Sigmoid colon (tissue), 7 donors: ENCODE measurements around the gene FIGNL2. TPM values are rescaled to one million over a fixed set of nuclear protein-coding genes. Genes with fewer than 3 reads are reported as not detected.

Experiments used
- DNase-seq: peaks from one replicate; pipeline ENCODE4 v3.0.0-alpha.2; 2019
- H3K27ac ChIP-seq, 4 donors: fragments of 200-600 bp; sonication (generic); one replicate each; pipeline ENCODE4 v1.5.1; 2016 to 2019; ENCODE audit warnings: mild to moderate bottlenecking in 1 of 4
- H3K27me3 ChIP-seq, 3 donors: fragments of 200-600 bp; sonication (generic); one replicate each; pipeline ENCODE4 v1.5.1; 2019; ENCODE audit warnings: mild to moderate bottlenecking in 1 of 3
- H3K36me3 ChIP-seq, 4 donors: fragments of 200-600 bp; sonication (generic); one replicate each; pipeline ENCODE4 v1.5.1; 2016 to 2019
- H3K4me1 ChIP-seq, 4 donors: fragments of 200-600 bp; sonication (generic); one replicate each; pipeline ENCODE4 v1.5.1; 2017 to 2019
- H3K4me3 ChIP-seq, 4 donors: fragments of 200-600 bp; sonication (generic); one replicate each; pipeline ENCODE4 v1.5.1; 2017 to 2019; ENCODE audit warnings: mild to moderate bottlenecking in 2 of 4, moderate library complexity in 1 of 4
- H3K9me3 ChIP-seq, 4 donors: fragments of 200-600 bp in 3 of 4; sonication (generic) in 3 of 4; one replicate each; pipeline versions ENCODE4 v1.5.1 to v1.6.1; 2013 to 2019
- EP300 ChIP-seq, 4 donors: sonication (generic); formaldehyde crosslinking; IDR thresholded peaks; one replicate each; pipeline ENCODE4 v1.6.1; 2017; ENCODE audit warnings: antibody characterized with exemption in 4 of 4
- POLR2A ChIP-seq, 2 donors: fragments of 450-650 bp; IDR thresholded peaks; one replicate each; pipeline ENCODE4 v1.6.1; 2016; ENCODE audit warnings: antibody characterized with exemption in 2 of 2, mild to moderate bottlenecking in 2 of 2, moderate library complexity in 2 of 2
- POLR2AphosphoS5 ChIP-seq, 4 donors: sonication (generic); formaldehyde crosslinking; IDR thresholded peaks; one replicate each; pipeline ENCODE4 v1.6.1; 2017; ENCODE audit warnings: antibody characterized with exemption in 4 of 4
- WGBS, 2 donors: extraction: QIAGEN DNeasy Blood & Tissue Kit; methylation state at CpG; one replicate each; pipeline ENCODE4 v1.1.7; 2013; 5-methylcytosine and 5-hydroxymethylcytosine counted together
- intact Hi-C: fragments of 100-400 bp; cut with DNase I; formaldehyde crosslinking; loops from one replicate; pipeline ENCODE4 v1.15.1; 2023
- polyA plus RNA-seq, 3 donors: library from polyadenylated mRNA; stranded (reverse); fragments of 200-250 nt; gene quantifications; one replicate each; pipeline ENCODE4 v1.2.3, GENCODE V29; 2013
- total RNA-seq, 4 donors: library from RNA; depleted of rRNA; stranded (reverse); fragments of >200 nt; gene quantifications; one replicate each; pipeline ENCODE4 v1.1.0, GENCODE V29; 2016
- TF ChIP-seq, protein P1 (sequence below), 4 experiments: fragments of 450-650 bp in 3 of 4; fragments of 200-600 bp in 1 of 4; IDR thresholded peaks; one replicate each; pipeline ENCODE4 v1.5.1; 2016 to 2019; ENCODE audit warnings: antibody characterized with exemption in 4 of 4, mild to moderate bottlenecking in 3 of 4, moderate library complexity in 2 of 4
- donor health status: healthy with polysubstance abuse.
- donor health status: Bipolar disorder and iron deficiency.
- donor health status: healthy.

Gene FIGNL2
- total and polyA plus RNA-seq, 7 donors: 0.28 to 0.36 (median 0.36) TPM; not detected in 4

DNA sequence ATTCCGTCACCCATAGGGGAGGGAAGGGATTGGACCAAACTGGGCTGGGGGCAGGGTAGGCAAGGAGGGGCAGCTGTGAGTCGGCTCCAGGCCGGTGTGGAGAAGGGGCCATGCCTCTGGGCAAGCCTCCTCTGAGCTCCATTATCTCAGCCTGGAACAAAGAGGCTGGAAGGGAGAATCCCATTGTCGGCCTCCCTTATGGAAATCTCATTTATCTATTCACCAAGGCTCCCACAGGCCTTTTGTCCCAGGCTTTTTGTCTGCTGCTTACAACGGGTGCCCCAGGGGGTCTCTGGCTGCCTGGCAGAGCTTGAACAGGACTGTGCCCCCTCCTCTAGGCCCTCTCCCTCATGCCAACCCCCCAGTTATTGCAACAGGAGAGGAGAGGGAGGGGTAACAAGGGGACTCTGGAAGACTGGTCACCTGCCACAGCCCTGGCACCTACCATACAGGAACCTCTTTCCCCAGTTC is 19.5 kb downstream of the FIGNL2 start:
- DNase-seq: no peak
- H3K36me3 ChIP-seq: no peaks in the 10 kb centered on the region
- TF ChIP-seq POLR2AphosphoS5 (IDR thresholded peaks at IDR 0.05): no peak
- TF ChIP-seq, protein P1, sequence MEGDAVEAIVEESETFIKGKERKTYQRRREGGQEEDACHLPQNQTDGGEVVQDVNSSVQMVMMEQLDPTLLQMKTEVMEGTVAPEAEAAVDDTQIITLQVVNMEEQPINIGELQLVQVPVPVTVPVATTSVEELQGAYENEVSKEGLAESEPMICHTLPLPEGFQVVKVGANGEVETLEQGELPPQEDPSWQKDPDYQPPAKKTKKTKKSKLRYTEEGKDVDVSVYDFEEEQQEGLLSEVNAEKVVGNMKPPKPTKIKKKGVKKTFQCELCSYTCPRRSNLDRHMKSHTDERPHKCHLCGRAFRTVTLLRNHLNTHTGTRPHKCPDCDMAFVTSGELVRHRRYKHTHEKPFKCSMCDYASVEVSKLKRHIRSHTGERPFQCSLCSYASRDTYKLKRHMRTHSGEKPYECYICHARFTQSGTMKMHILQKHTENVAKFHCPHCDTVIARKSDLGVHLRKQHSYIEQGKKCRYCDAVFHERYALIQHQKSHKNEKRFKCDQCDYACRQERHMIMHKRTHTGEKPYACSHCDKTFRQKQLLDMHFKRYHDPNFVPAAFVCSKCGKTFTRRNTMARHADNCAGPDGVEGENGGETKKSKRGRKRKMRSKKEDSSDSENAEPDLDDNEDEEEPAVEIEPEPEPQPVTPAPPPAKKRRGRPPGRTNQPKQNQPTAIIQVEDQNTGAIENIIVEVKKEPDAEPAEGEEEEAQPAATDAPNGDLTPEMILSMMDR (IDR thresholded peaks at IDR 0.05): no peak
- TF ChIP-seq EP300 (IDR thresholded peaks at IDR 0.05): no peak
- TF ChIP-seq POLR2A (IDR thresholded peaks at IDR 0.05): no peak
- no peak overlapping the region for H3K4me3 ChIP-seq
- H3K9me3 ChIP-seq: no peaks in the 10 kb centered on the region
- 91 to 94% methylated on average over 5 of the region's 5 CpGs for WGBS, 2 donors
- H3K4me1 ChIP-seq: no peaks in the 10 kb centered on the region
- H3K27ac ChIP-seq: no peak overlapping the region
- intact Hi-C loops: no loop called here
- H3K27me3 ChIP-seq: peaks cover 0 to 3% (median 0%) of the 10 kb centered on the region in 3 donors

DNA sequence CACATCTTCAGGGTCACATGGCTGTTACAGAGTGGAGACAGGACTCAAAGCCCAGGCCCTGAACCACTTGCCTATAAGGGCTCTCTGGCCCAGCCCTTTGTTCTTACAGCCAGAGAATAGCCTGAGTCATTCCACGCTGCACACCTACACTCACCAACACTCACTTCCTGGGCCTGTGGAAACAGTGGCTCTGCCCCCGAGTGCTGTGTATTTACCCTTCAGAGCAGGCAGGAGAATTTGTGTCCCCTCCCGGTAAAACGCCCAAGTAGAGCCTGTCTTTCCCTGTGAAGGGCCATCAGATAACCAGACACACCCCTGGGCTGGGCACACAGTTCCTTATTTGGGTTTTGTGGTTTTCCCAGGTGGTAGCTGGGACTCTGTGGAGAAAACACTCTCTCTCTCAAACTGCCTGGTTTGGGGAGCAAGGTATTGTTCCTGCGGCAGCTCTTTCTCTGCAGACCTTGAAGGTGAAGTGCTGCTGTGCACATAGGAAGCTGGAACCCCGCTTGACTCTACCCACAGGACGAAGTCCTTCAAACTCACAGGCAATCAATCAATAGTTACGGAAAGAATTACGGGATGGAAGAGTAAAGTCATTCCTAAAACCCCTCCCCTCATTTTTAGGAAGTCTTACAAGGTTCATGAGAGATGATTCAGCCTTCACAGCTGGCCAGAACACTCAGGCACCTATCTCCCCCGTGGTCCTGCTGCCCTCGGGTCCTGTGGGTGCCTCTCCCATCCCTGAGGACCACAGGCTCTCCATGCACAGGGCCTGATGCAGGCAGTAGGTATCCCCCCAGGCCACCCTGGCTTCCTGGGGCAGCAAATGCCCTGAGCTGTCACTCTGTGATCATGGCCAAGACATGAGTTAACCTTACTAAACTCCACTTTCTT is 20.3 kb downstream of the FIGNL2 start:
- H3K27ac ChIP-seq: no peak overlapping the region
- no peaks in the 10 kb centered on the region for H3K36me3 ChIP-seq
- TF ChIP-seq EP300 (IDR thresholded peaks at IDR 0.05): no peak
- TF ChIP-seq, protein P1 (IDR thresholded peaks at IDR 0.05): no peak
- no peak for TF ChIP-seq POLR2AphosphoS5 (IDR thresholded peaks at IDR 0.05)
- no peak for TF ChIP-seq POLR2A (IDR thresholded peaks at IDR 0.05)
- DNase-seq: no peak
- no peak overlapping the region for H3K4me3 ChIP-seq
- intact Hi-C loops: no loop called here
- WGBS, 2 donors: 27 to 34% methylated on average over 11 of the region's 11 CpGs
- H3K9me3 ChIP-seq: no peaks in the 10 kb centered on the region
- H3K4me1 ChIP-seq: no peaks in the 10 kb centered on the region
- H3K27me3 ChIP-seq: peaks cover 0 to 4% (median 0%) of the 10 kb centered on the region in 3 donors

DNA sequence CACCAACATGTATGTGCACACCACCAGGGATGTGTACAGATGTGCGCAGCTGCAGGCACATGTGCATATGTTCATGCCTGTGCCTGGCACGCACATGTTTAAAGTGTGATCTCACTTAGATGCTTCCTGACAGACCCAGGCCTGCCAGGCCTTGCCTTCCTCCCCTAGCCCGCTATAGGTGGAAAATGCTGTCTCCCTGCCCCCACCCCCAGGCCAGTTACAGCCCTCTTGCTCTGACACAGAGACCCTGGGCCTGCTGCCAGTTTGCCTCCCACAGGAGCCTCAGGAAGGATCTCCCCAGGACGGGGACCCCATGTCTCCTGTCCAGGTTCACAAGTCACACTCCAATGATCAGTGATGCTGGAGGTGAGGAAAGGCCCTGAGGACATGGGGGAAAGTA is 21.6 kb downstream of the FIGNL2 start:
- intact Hi-C loops: no loop called here
- DNase-seq: no peak

DNA sequence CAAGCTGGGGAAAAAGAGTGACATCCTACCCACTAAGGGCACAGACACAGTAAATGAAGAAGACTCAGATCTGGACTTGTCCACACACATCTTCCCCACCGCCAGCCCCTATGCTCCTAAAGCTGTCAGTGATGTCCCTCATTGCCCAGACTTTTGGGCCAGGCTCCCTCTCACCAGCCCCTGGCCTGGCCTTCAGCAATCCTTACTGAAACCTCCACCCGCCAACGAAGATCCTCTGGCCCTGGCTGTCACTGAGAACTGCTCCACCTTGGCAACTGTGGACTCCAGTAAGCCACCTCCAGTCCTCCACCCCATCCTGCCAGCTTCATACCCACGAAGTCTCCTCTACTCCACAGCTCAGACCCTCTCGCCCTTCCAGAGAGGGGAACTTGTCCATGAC is 23.3 kb downstream of the FIGNL2 start:
- DNase-seq: no peak
- no peaks in the 10 kb centered on the region for H3K36me3 ChIP-seq
- no peak overlapping the region for H3K4me3 ChIP-seq
- H3K27ac ChIP-seq: no peak overlapping the region
- WGBS, 2 donors: 85 to 94% methylated on average over 5 of the region's 5 CpGs
- intact Hi-C loops: no loop called here
- peaks cover 0 to 20% (median 5%) of the 10 kb centered on the region in 3 donors for H3K27me3 ChIP-seq
- peaks cover 0 to 6% (median 5%) of the 10 kb centered on the region in 4 donors for H3K4me1 ChIP-seq
- TF ChIP-seq, protein P1 (IDR thresholded peaks at IDR 0.05): no peak
- no peak for TF ChIP-seq EP300 (IDR thresholded peaks at IDR 0.05)
- TF ChIP-seq POLR2AphosphoS5 (IDR thresholded peaks at IDR 0.05): no peak
- TF ChIP-seq POLR2A (IDR thresholded peaks at IDR 0.05): no peak
- no peaks in the 10 kb centered on the region for H3K9me3 ChIP-seq

More for the DNA sequence above, 21.6 kb downstream of the FIGNL2 start:
- no peak overlapping the region for H3K27ac ChIP-seq
- no peak for TF ChIP-seq POLR2AphosphoS5 (IDR thresholded peaks at IDR 0.05)
- no peak for TF ChIP-seq EP300 (IDR thresholded peaks at IDR 0.05)
- no peaks in the 10 kb centered on the region for H3K4me1 ChIP-seq
- peaks cover 0 to 8% (median 0%) of the 10 kb centered on the region in 3 donors for H3K27me3 ChIP-seq
- H3K9me3 ChIP-seq: no peaks in the 10 kb centered on the region
- 84 to 95% methylated on average over 4 of the region's 4 CpGs for whole genome bisulfite sequencing, 2 donors
- no peaks in the 10 kb centered on the region for H3K36me3 ChIP-seq
- no peak overlapping the region for H3K4me3 ChIP-seq

DNA sequence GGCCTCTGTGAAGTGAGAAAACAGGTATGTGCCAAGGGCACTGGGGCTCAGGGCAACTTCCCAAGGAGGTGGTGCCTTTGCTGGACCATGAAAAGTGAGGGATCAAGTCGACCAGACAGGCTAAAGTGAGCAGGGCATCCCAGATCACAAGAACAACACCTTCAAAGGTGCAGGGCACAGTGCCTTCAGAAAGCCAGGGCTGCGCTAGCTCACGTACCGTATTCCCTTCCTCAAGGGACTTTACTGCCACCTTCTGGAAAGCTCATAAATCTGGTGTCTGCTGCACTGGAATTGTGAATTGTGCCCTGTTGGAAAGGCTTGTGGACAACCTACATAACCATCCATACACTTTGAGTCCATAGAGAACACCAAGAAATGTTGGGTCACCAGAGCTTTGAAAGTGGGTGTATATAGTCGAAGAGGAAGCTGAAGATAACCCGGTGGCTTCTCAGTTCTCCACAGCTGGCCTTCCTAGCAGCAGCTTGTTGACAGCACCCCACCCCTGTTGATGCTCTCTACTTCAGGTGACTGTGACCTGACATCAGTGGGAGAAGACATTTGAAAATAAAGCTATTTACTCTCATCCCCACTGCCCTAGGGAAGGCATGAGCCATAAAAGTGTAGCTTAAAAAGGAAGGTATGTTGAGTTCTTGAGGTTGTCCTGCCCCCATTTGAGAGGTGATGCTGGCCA is 24.5 kb downstream of the FIGNL2 start:
- H3K9me3 ChIP-seq: no peaks in the 10 kb centered on the region
- no peaks in the 10 kb centered on the region for H3K36me3 ChIP-seq
- intact Hi-C loops: no loop called here
- WGBS, 2 donors: 9 to 27% methylated on average over 6 of the region's 6 CpGs
- DNase-seq: no peak
- peaks cover 0 to 7% (median 6%) of the 10 kb centered on the region in 4 donors for H3K4me1 ChIP-seq
- TF ChIP-seq EP300 (IDR thresholded peaks at IDR 0.05) (no peak), POLR2AphosphoS5 (IDR thresholded peaks at IDR 0.05) (no peak), POLR2A (IDR thresholded peaks at IDR 0.05) (no peak)
- TF ChIP-seq, protein P1 (IDR thresholded peaks at IDR 0.05): no peak
- peaks cover 0 to 32% (median 14%) of the 10 kb centered on the region in 3 donors for H3K27me3 ChIP-seq
- no peak overlapping the region for H3K27ac ChIP-seq
- H3K4me3 ChIP-seq: no peak overlapping the region
